ENCODE measurements around the gene SCAP.
"Not testable (repeated sequence)": the region's sequence is repeated elsewhere in the genome, so short reads cannot be mapped to it uniquely, and the experiment has no call there.

SCAP gene

GRCh38 chr3:47459534-47460085, 16.1 kb downstream of the SCAP start:
- not testable (repeated sequence) for H3K27ac ChIP-seq (ENCODE audit: insufficient read depth, low read depth, low read length, poor library complexity, severe bottlenecking); H3K4me3 ChIP-seq (ENCODE audit: insufficient read depth, low read depth, low read length); H3K27me3 ChIP-seq (ENCODE audit: control insufficient read depth, insufficient read depth, low read length, poor library complexity, severe bottlenecking); H3K36me3 ChIP-seq (ENCODE audit: control insufficient read depth, insufficient read depth, low read length); H3K9me3 ChIP-seq (ENCODE audit: control insufficient read depth, low read length); H3K4me1 ChIP-seq (ENCODE audit: control insufficient read depth, insufficient read depth, low read length)
- 95 to 96% methylated on average over 9 of the region's 9 CpGs for WGBS, 2 experiments

GRCh38 chr3:47456984-47457383, 18.8 kb downstream of the SCAP start:
- Histone ChIP-seq H3K9me3 (ENCODE audit: control insufficient read depth, low read length) (no peaks in the 10 kb centered on the region), H3K27me3 (ENCODE audit: control insufficient read depth, insufficient read depth, low read length, poor library complexity, severe bottlenecking) (no peaks in the 10 kb centered on the region), H3K27ac (ENCODE audit: insufficient read depth, low read depth, low read length, poor library complexity, severe bottlenecking) (no peak overlapping the region), H3K36me3 (ENCODE audit: control insufficient read depth, insufficient read depth, low read length) (no peaks in the 10 kb centered on the region), H3K4me3 (ENCODE audit: insufficient read depth, low read depth, low read length) (no peak overlapping the region), H3K4me1 (ENCODE audit: control insufficient read depth, insufficient read depth, low read length) (no peaks in the 10 kb centered on the region)

- Histone ChIP-seq H3K9me3 (ENCODE audit: control insufficient read depth, low read length) (no peaks in the 10 kb centered on the region), H3K27ac (ENCODE audit: insufficient read depth, low read depth, low read length, poor library complexity, severe bottlenecking) (no peak overlapping the region)
These were observed 19.8 kb downstream of the SCAP start for GRCh38 chr3:47455806-47456452.

GRCh38 chr3:47452453-47453215, 23.1 kb downstream of the SCAP start:
- 79 to 85% methylated on average over 4 of the region's 4 CpGs for WGBS, 2 experiments
- Histone ChIP-seq H3K36me3 (ENCODE audit: control insufficient read depth, insufficient read depth, low read length) (no peaks in the 10 kb centered on the region), H3K4me3 (ENCODE audit: insufficient read depth, low read depth, low read length) (no peak overlapping the region), H3K27me3 (ENCODE audit: control insufficient read depth, insufficient read depth, low read length, poor library complexity, severe bottlenecking) (no peaks in the 10 kb centered on the region), H3K9me3 (ENCODE audit: control insufficient read depth, low read length) (no peaks in the 10 kb centered on the region), H3K4me1 (ENCODE audit: control insufficient read depth, insufficient read depth, low read length) (no peaks in the 10 kb centered on the region), H3K27ac (ENCODE audit: insufficient read depth, low read depth, low read length, poor library complexity, severe bottlenecking) (no peak overlapping the region)

More at GRCh38 chr3:47455806-47456452, 19.8 kb downstream of the SCAP start:
- H3K27me3 ChIP-seq (ENCODE audit: control insufficient read depth, insufficient read depth, low read length, poor library complexity, severe bottlenecking): no peaks in the 10 kb centered on the region
- no peaks in the 10 kb centered on the region for H3K36me3 ChIP-seq (ENCODE audit: control insufficient read depth, insufficient read depth, low read length)
- H3K4me3 ChIP-seq (ENCODE audit: insufficient read depth, low read depth, low read length): no peak overlapping the region
- H3K4me1 ChIP-seq (ENCODE audit: control insufficient read depth, insufficient read depth, low read length): no peaks in the 10 kb centered on the region
- WGBS, 2 experiments: 89 to 94% methylated on average over 3 of the region's 3 CpGs

DNA sequence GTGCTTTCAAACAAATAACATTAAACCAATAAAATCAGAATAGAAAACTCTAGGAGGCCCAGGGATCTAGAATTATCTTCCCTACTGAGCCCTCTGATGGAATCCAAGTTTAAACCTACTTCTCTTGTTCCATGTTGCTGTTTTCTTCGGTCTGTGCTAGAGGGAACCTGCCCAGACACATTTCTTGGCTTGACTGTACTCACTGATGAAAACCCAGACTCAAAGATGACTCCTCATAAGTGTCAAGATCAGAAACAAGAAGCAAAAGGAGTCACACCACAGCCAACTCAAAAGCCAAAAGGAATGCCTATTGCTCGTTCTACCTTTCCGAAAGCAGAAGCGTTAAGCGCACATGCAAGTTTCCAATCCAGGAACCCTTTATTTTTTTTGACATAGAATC, 31.6 kb downstream of the SCAP start:
- 90% methylated on average over 5 of the region's 5 CpGs for WGBS, 2 experiments
- no peak overlapping the region for H3K27ac ChIP-seq (ENCODE audit: insufficient read depth, low read depth, low read length, poor library complexity, severe bottlenecking)
- no peaks in the 10 kb centered on the region for H3K27me3 ChIP-seq (ENCODE audit: control insufficient read depth, insufficient read depth, low read length, poor library complexity, severe bottlenecking)
- no peaks in the 10 kb centered on the region for H3K9me3 ChIP-seq (ENCODE audit: control insufficient read depth, low read length)
- no peaks in the 10 kb centered on the region for H3K4me1 ChIP-seq (ENCODE audit: control insufficient read depth, insufficient read depth, low read length)
- H3K36me3 ChIP-seq (ENCODE audit: control insufficient read depth, insufficient read depth, low read length): peaks cover 8% of the 10 kb centered on the region
- H3K4me3 ChIP-seq (ENCODE audit: insufficient read depth, low read depth, low read length): no peak overlapping the region

- H3K36me3 ChIP-seq (ENCODE audit: control insufficient read depth, insufficient read depth, low read length): peaks cover 13% of the 10 kb centered on the region
- WGBS, 2 experiments: 78% methylated on average over 5 of the region's 5 CpGs
- H3K4me1 ChIP-seq (ENCODE audit: control insufficient read depth, insufficient read depth, low read length): no peaks in the 10 kb centered on the region
- H3K27me3 ChIP-seq (ENCODE audit: control insufficient read depth, insufficient read depth, low read length, poor library complexity, severe bottlenecking): no peaks in the 10 kb centered on the region
- no peaks in the 10 kb centered on the region for H3K9me3 ChIP-seq (ENCODE audit: control insufficient read depth, low read length)
- H3K4me3 ChIP-seq (ENCODE audit: insufficient read depth, low read depth, low read length): no peak overlapping the region
- H3K27ac ChIP-seq (ENCODE audit: insufficient read depth, low read depth, low read length, poor library complexity, severe bottlenecking): no peak overlapping the region
These were observed 32.1 kb downstream of the SCAP start for GRCh38 chr3:47443611-47443995.

- Histone ChIP-seq H3K9me3 (ENCODE audit: control insufficient read depth, low read length) (no peaks in the 10 kb centered on the region), H3K4me1 (ENCODE audit: control insufficient read depth, insufficient read depth, low read length) (no peaks in the 10 kb centered on the region), H3K27ac (ENCODE audit: insufficient read depth, low read depth, low read length, poor library complexity, severe bottlenecking) (no peak overlapping the region), H3K36me3 (ENCODE audit: control insufficient read depth, insufficient read depth, low read length) (peaks cover 14% of the 10 kb centered on the region), H3K4me3 (ENCODE audit: insufficient read depth, low read depth, low read length) (no peak overlapping the region), H3K27me3 (ENCODE audit: control insufficient read depth, insufficient read depth, low read length, poor library complexity, severe bottlenecking) (no peaks in the 10 kb centered on the region)
- 90 to 94% methylated on average over 4 of the region's 4 CpGs for WGBS, 2 experiments
These were observed 33.8 kb downstream of the SCAP start for GRCh38 chr3:47441796-47442551.

- H3K36me3 ChIP-seq (ENCODE audit: control insufficient read depth, insufficient read depth, low read length): peaks cover 14% of the 10 kb centered on the region
- no peak overlapping the region for H3K27ac ChIP-seq (ENCODE audit: insufficient read depth, low read depth, low read length, poor library complexity, severe bottlenecking)
- no peaks in the 10 kb centered on the region for H3K27me3 ChIP-seq (ENCODE audit: control insufficient read depth, insufficient read depth, low read length, poor library complexity, severe bottlenecking)
- H3K4me1 ChIP-seq (ENCODE audit: control insufficient read depth, insufficient read depth, low read length): no peaks in the 10 kb centered on the region
- H3K9me3 ChIP-seq (ENCODE audit: control insufficient read depth, low read length): no peaks in the 10 kb centered on the region
- H3K4me3 ChIP-seq (ENCODE audit: insufficient read depth, low read depth, low read length): no peak overlapping the region
These were observed 35.6 kb downstream of the SCAP start for GRCh38 chr3:47440131-47440530.

DNA sequence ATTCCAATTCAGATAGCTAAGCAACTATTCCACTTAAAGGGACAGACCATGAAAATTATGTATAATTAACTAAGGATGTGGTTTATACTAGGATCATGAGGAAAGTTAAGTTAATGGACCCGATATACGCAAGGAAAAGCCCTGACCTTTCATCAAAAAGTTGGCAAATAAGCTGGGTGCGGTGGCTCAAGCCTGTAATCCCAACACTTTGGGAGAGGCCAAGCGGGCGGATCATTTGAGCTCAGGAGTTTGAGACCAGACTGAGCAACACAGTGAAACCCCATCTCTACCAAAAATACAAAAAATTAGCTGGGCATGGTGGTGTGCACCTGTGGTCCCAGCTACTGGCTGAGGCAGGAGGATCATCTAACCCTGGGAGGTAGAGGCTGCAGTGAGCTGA, 39.6 kb downstream of the SCAP start:
- no peak overlapping the region for H3K4me3 ChIP-seq (ENCODE audit: insufficient read depth, low read depth, low read length)
- peaks cover under 1% of the 10 kb centered on the region for H3K4me1 ChIP-seq (ENCODE audit: control insufficient read depth, insufficient read depth, low read length)
- peaks cover 19% of the 10 kb centered on the region for H3K36me3 ChIP-seq (ENCODE audit: control insufficient read depth, insufficient read depth, low read length)
- no peaks in the 10 kb centered on the region for H3K27me3 ChIP-seq (ENCODE audit: control insufficient read depth, insufficient read depth, low read length, poor library complexity, severe bottlenecking)
- no peak overlapping the region for H3K27ac ChIP-seq (ENCODE audit: insufficient read depth, low read depth, low read length, poor library complexity, severe bottlenecking)
- WGBS, 2 experiments: 91 to 94% methylated on average over 5 of the region's 5 CpGs
- no peaks in the 10 kb centered on the region for H3K9me3 ChIP-seq (ENCODE audit: control insufficient read depth, low read length)

GRCh38 chr3:47434849-47435248, 40.9 kb downstream of the SCAP start:
- 94 to 95% methylated on average over 4 of the region's 4 CpGs for WGBS, 2 experiments
- H3K36me3 ChIP-seq (ENCODE audit: control insufficient read depth, insufficient read depth, low read length): peaks cover 18% of the 10 kb centered on the region

More at GRCh38 chr3:47434849-47435248, 40.9 kb downstream of the SCAP start:
- Histone ChIP-seq H3K4me1 (ENCODE audit: control insufficient read depth, insufficient read depth, low read length) (peaks cover 12% of the 10 kb centered on the region), H3K9me3 (ENCODE audit: control insufficient read depth, low read length) (no peaks in the 10 kb centered on the region), H3K27me3 (ENCODE audit: control insufficient read depth, insufficient read depth, low read length, poor library complexity, severe bottlenecking) (no peaks in the 10 kb centered on the region), H3K4me3 (ENCODE audit: insufficient read depth, low read depth, low read length) (no peak overlapping the region), H3K27ac (ENCODE audit: insufficient read depth, low read depth, low read length, poor library complexity, severe bottlenecking) (no peak overlapping the region)

All from ectodermal cell (in vitro differentiated cells).